Suprapubic skin (tissue), 3 donors: ENCODE results near the gene CKAP4.

Experiments
- CTCF ChIP-seq, 2 donors: fragments of 200-600 bp in 1 of 2; fragments of 450-650 bp in 1 of 2; sonication (generic) in 1 of 2; IDR thresholded peaks; one replicate each; pipeline ENCODE4 v1.5.1; 2016 to 2019; ENCODE audit warnings: antibody characterized with exemption in 2 of 2, mild to moderate bottlenecking in 1 of 2, moderate library complexity in 1 of 2
- EP300 ChIP-seq: sonication (generic); formaldehyde crosslinking; IDR thresholded peaks from one replicate; pipeline ENCODE4 v1.6.1; 2017; ENCODE audit warnings: antibody characterized with exemption

- TF ChIP-seq CTCF (IDR thresholded peaks at IDR 0.05) = no peak
- TF ChIP-seq EP300 = no peak
Observed at GRCh38 chr12:106188256-106188655, 59.6 kb downstream of the CKAP4 start.
